ENCODE measurements around the gene PLGRKT. TPM values are rescaled to one million over a fixed set of nuclear protein-coding genes. Genes with fewer than 3 reads are reported as not detected.
"Not testable (repeated sequence)": the region's sequence is repeated elsewhere in the genome, so short reads cannot be mapped to it uniquely, and the experiment has no call there.

The PLGRKT gene
- total and polyA plus RNA-seq, 4 donors: 11.7 to 28.4 (median 22.2) TPM

- 97 to 99% methylated on average over 23 to 24 of the region's 24 CpGs for WGBS, 2 donors
- not testable (repeated sequence) for H3K27ac ChIP-seq (ENCODE audit: low read depth in 1 of 2, low read length in 1 of 2); H3K4me1 ChIP-seq (ENCODE audit: control insufficient read depth in 5 of 5, insufficient read depth in 5 of 5, low read length in 5 of 5); H3K27me3 ChIP-seq (ENCODE audit: control insufficient read depth in 3 of 3, insufficient read depth in 3 of 3, low read length in 2 of 3); H3K9ac ChIP-seq (ENCODE audit: insufficient read depth in 1 of 2, low read length in 2 of 2); ATAC-seq (ENCODE audit: insufficient read depth, low FRiP score); H3K9me3 ChIP-seq (ENCODE audit: control insufficient read depth in 4 of 4, insufficient read depth in 3 of 4, low read length in 3 of 4); H3K4me3 ChIP-seq; DNase-seq
- peaks cover 4 to 16% (median 13%) of the 10 kb centered on the region in 4 donors for H3K36me3 ChIP-seq (ENCODE audit: control insufficient read depth in 4 of 4, insufficient read depth in 4 of 4, low read length in 4 of 4)
Measured at GRCh38 chr9:5432890-5433289, 4.8 kb downstream of the PLGRKT start.

- no peak for TF ChIP-seq CTCF (IDR thresholded peaks at IDR 0.05; ENCODE audit: control extremely low read depth, extremely low read depth)
- no peak overlapping the region for H3K9ac ChIP-seq (ENCODE audit: insufficient read depth in 1 of 2, low read length in 2 of 2)
- no peak overlapping the region for H3K27ac ChIP-seq (ENCODE audit: low read depth in 1 of 2, low read length in 1 of 2)
- ATAC-seq (ENCODE audit: insufficient read depth, low FRiP score): no peak
- WGBS, 2 donors: 55 to 83% methylated on average over 3 of the region's 3 CpGs
- H3K9me3 ChIP-seq (ENCODE audit: control insufficient read depth in 4 of 4, insufficient read depth in 3 of 4, low read length in 3 of 4): no peaks in the 10 kb centered on the region
- peaks cover 0 to 3% (median 0%) of the 10 kb centered on the region in 5 donors for H3K4me1 ChIP-seq (ENCODE audit: control insufficient read depth in 5 of 5, insufficient read depth in 5 of 5, low read length in 5 of 5)
- no peak overlapping the region for H3K4me3 ChIP-seq
- H3K27me3 ChIP-seq (ENCODE audit: control insufficient read depth in 3 of 3, insufficient read depth in 3 of 3, low read length in 2 of 3): no peaks in the 10 kb centered on the region
- H3K36me3 ChIP-seq (ENCODE audit: control insufficient read depth in 4 of 4, insufficient read depth in 4 of 4, low read length in 4 of 4): peaks cover 4 to 15% (median 12%) of the 10 kb centered on the region in 4 donors
- no peak for DNase-seq
Measured at GRCh38 chr9:5430912-5431311, 6.8 kb downstream of the PLGRKT start.

- WGBS, 2 donors: 95 to 96% methylated on average over 10 of the region's 10 CpGs
- H3K4me3 ChIP-seq: no peak overlapping the region
- peaks cover 4 to 15% (median 4%) of the 10 kb centered on the region in 4 donors for H3K36me3 ChIP-seq (ENCODE audit: control insufficient read depth in 4 of 4, insufficient read depth in 4 of 4, low read length in 4 of 4)
- DNase-seq: no peak
- H3K27ac ChIP-seq (ENCODE audit: low read depth in 1 of 2, low read length in 1 of 2): no peak overlapping the region
- no peaks in the 10 kb centered on the region for H3K9me3 ChIP-seq (ENCODE audit: control insufficient read depth in 4 of 4, insufficient read depth in 3 of 4, low read length in 3 of 4)
- H3K9ac ChIP-seq (ENCODE audit: insufficient read depth in 1 of 2, low read length in 2 of 2): no peak overlapping the region
- no peak for ATAC-seq (ENCODE audit: insufficient read depth, low FRiP score)
- H3K4me1 ChIP-seq (ENCODE audit: control insufficient read depth in 5 of 5, insufficient read depth in 5 of 5, low read length in 5 of 5): no peaks in the 10 kb centered on the region
- no peak for TF ChIP-seq CTCF (IDR thresholded peaks at IDR 0.05; ENCODE audit: control extremely low read depth, extremely low read depth)
- no peaks in the 10 kb centered on the region for H3K27me3 ChIP-seq (ENCODE audit: control insufficient read depth in 3 of 3, insufficient read depth in 3 of 3, low read length in 2 of 3)
Measured at GRCh38 chr9:5429873-5430564, 7.7 kb downstream of the PLGRKT start.

GRCh38 chr9:5428794-5429528, 8.8 kb downstream of the PLGRKT start:
- H3K9ac ChIP-seq (ENCODE audit: insufficient read depth in 1 of 2, low read length in 2 of 2): no peak overlapping the region
- 89 to 92% methylated on average over 2 of the region's 2 CpGs for WGBS, 2 donors
- no peaks in the 10 kb centered on the region for H3K9me3 ChIP-seq (ENCODE audit: control insufficient read depth in 4 of 4, insufficient read depth in 3 of 4, low read length in 3 of 4)
- H3K27ac ChIP-seq (ENCODE audit: low read depth in 1 of 2, low read length in 1 of 2): no peak overlapping the region
- no peak for TF ChIP-seq CTCF (IDR thresholded peaks at IDR 0.05; ENCODE audit: control extremely low read depth, extremely low read depth)
- no peaks in the 10 kb centered on the region for H3K4me1 ChIP-seq (ENCODE audit: control insufficient read depth in 5 of 5, insufficient read depth in 5 of 5, low read length in 5 of 5)
- H3K4me3 ChIP-seq: no peak overlapping the region
- no peak for ATAC-seq (ENCODE audit: insufficient read depth, low FRiP score)
- H3K27me3 ChIP-seq (ENCODE audit: control insufficient read depth in 3 of 3, insufficient read depth in 3 of 3, low read length in 2 of 3): no peaks in the 10 kb centered on the region
- no peak for DNase-seq
- peaks cover 4 to 11% (median 4%) of the 10 kb centered on the region in 4 donors for H3K36me3 ChIP-seq (ENCODE audit: control insufficient read depth in 4 of 4, insufficient read depth in 4 of 4, low read length in 4 of 4)
